Measurements from ENCODE around the gene FAM163B. TPM values are rescaled to one million over a fixed set of nuclear protein-coding genes. Genes with fewer than 3 reads are reported as not detected.

FAM163B gene
- total and polyA plus RNA-seq, 2 donors, result 0.27 to 2.0 TPM

GRCh38 chr9:133578524-133579441 lies 30.4 kb downstream of the FAM163B start:
- peaks cover 3 to 42% of the 10 kb centered on the region in 2 donors for H3K27me3 ChIP-seq (ENCODE audit: control insufficient read depth in 2 of 2, insufficient read depth in 1 of 2, low read length in 1 of 2)
- no peak overlapping the region for H3K27ac ChIP-seq (ENCODE audit: low read depth in 1 of 2, low read length in 1 of 2)
- peak in 2 of 9 donors; percentile 41 to 65 for DNase-seq (ENCODE audit: low read depth in 6 of 9, low spot score in 9 of 9)
- H3K36me3 ChIP-seq (ENCODE audit: control insufficient read depth in 2 of 2, insufficient read depth in 2 of 2, low read length in 1 of 2), result no peaks in the 10 kb centered on the region
- H3K4me3 ChIP-seq (ENCODE audit: low read length in 2 of 2), result no peak overlapping the region
- peaks cover 1 to 4% of the 10 kb centered on the region in 2 donors for H3K9me3 ChIP-seq (ENCODE audit: control insufficient read depth in 2 of 2, insufficient read depth in 1 of 2, low read length in 1 of 2)
- H3K4me1 ChIP-seq (ENCODE audit: control insufficient read depth in 2 of 2, insufficient read depth in 2 of 2, low read length in 2 of 2), result peaks cover 26 to 85% of the 10 kb centered on the region in 2 donors
- WGBS, result 25% methylated on average over 41 of the region's 41 CpGs

- WGBS, result 74% methylated on average over 3 of the region's 3 CpGs
- no peak overlapping the region for H3K27ac ChIP-seq (ENCODE audit: low read depth in 1 of 2, low read length in 1 of 2)
- H3K9me3 ChIP-seq (ENCODE audit: control insufficient read depth in 2 of 2, insufficient read depth in 1 of 2, low read length in 1 of 2), result peaks cover 1 to 4% of the 10 kb centered on the region in 2 donors
- H3K4me3 ChIP-seq (ENCODE audit: low read length in 2 of 2), result no peak overlapping the region
- no peak for DNase-seq (ENCODE audit: low read depth in 6 of 9, low spot score in 9 of 9)
- H3K4me1 ChIP-seq (ENCODE audit: control insufficient read depth in 2 of 2, insufficient read depth in 2 of 2, low read length in 2 of 2), result peaks cover 18 to 83% of the 10 kb centered on the region in 2 donors
- peaks cover 3 to 40% of the 10 kb centered on the region in 2 donors for H3K27me3 ChIP-seq (ENCODE audit: control insufficient read depth in 2 of 2, insufficient read depth in 1 of 2, low read length in 1 of 2)
- H3K36me3 ChIP-seq (ENCODE audit: control insufficient read depth in 2 of 2, insufficient read depth in 2 of 2, low read length in 1 of 2), result no peaks in the 10 kb centered on the region
These were observed 31.5 kb downstream of the FAM163B start for GRCh38 chr9:133577737-133578112.

- no peak overlapping the region for H3K4me3 ChIP-seq (ENCODE audit: low read length in 2 of 2)
- peaks cover 1 to 4% of the 10 kb centered on the region in 2 donors for H3K9me3 ChIP-seq (ENCODE audit: control insufficient read depth in 2 of 2, insufficient read depth in 1 of 2, low read length in 1 of 2)
- H3K27me3 ChIP-seq (ENCODE audit: control insufficient read depth in 2 of 2, insufficient read depth in 1 of 2, low read length in 1 of 2), result peaks cover 3 to 40% of the 10 kb centered on the region in 2 donors
- no peak overlapping the region for H3K27ac ChIP-seq (ENCODE audit: low read depth in 1 of 2, low read length in 1 of 2)
- H3K4me1 ChIP-seq (ENCODE audit: control insufficient read depth in 2 of 2, insufficient read depth in 2 of 2, low read length in 2 of 2), result peaks cover 18 to 83% of the 10 kb centered on the region in 2 donors
- no peak for DNase-seq (ENCODE audit: low read depth in 6 of 9, low spot score in 9 of 9)
- 66% methylated on average over 34 of the region's 34 CpGs for WGBS
- H3K36me3 ChIP-seq (ENCODE audit: control insufficient read depth in 2 of 2, insufficient read depth in 2 of 2, low read length in 1 of 2), result no peaks in the 10 kb centered on the region
These were observed 32.1 kb downstream of the FAM163B start for GRCh38 chr9:133576875-133577736.

- 71% methylated on average over 23 of the region's 23 CpGs for WGBS
- no peaks in the 10 kb centered on the region for H3K36me3 ChIP-seq (ENCODE audit: control insufficient read depth in 2 of 2, insufficient read depth in 2 of 2, low read length in 1 of 2)
- H3K27me3 ChIP-seq (ENCODE audit: control insufficient read depth in 2 of 2, insufficient read depth in 1 of 2, low read length in 1 of 2), result peaks cover 3 to 41% of the 10 kb centered on the region in 2 donors
- H3K4me3 ChIP-seq (ENCODE audit: low read length in 2 of 2), result no peak overlapping the region
- H3K27ac ChIP-seq (ENCODE audit: low read depth in 1 of 2, low read length in 1 of 2), result no peak overlapping the region
- peak in 1 of 9 donors; percentile 47 for DNase-seq (ENCODE audit: low read depth in 6 of 9, low spot score in 9 of 9)
- H3K4me1 ChIP-seq (ENCODE audit: control insufficient read depth in 2 of 2, insufficient read depth in 2 of 2, low read length in 2 of 2), result peaks cover 23 to 81% of the 10 kb centered on the region in 2 donors
- H3K9me3 ChIP-seq (ENCODE audit: control insufficient read depth in 2 of 2, insufficient read depth in 1 of 2, low read length in 1 of 2), result peaks cover 0 to 4% of the 10 kb centered on the region in 2 donors
These were observed 32.9 kb downstream of the FAM163B start for GRCh38 chr9:133576031-133576874.

- DNase-seq (ENCODE audit: low read depth in 6 of 9, low spot score in 9 of 9), result no peak
- H3K27me3 ChIP-seq (ENCODE audit: control insufficient read depth in 2 of 2, insufficient read depth in 1 of 2, low read length in 1 of 2), result peaks cover 3 to 48% of the 10 kb centered on the region in 2 donors
- no peak overlapping the region for H3K27ac ChIP-seq (ENCODE audit: low read depth in 1 of 2, low read length in 1 of 2)
These were observed 33.8 kb downstream of the FAM163B start for GRCh38 chr9:133575186-133576030.

GRCh38 chr9:133574771-133575170 lies 34.4 kb downstream of the FAM163B start:
- no peak for DNase-seq (ENCODE audit: low read depth in 6 of 9, low spot score in 9 of 9)
- H3K4me1 ChIP-seq (ENCODE audit: control insufficient read depth in 2 of 2, insufficient read depth in 2 of 2, low read length in 2 of 2), result peaks cover 19 to 81% of the 10 kb centered on the region in 2 donors
- H3K27me3 ChIP-seq (ENCODE audit: control insufficient read depth in 2 of 2, insufficient read depth in 1 of 2, low read length in 1 of 2), result peaks cover 3 to 55% of the 10 kb centered on the region in 2 donors
- no peaks in the 10 kb centered on the region for H3K36me3 ChIP-seq (ENCODE audit: control insufficient read depth in 2 of 2, insufficient read depth in 2 of 2, low read length in 1 of 2)
- H3K27ac ChIP-seq (ENCODE audit: low read depth in 1 of 2, low read length in 1 of 2), result no peak overlapping the region
- 84% methylated on average over 17 of the region's 17 CpGs for WGBS
- no peak overlapping the region for H3K4me3 ChIP-seq (ENCODE audit: low read length in 2 of 2)
- peaks cover 0 to 4% of the 10 kb centered on the region in 2 donors for H3K9me3 ChIP-seq (ENCODE audit: control insufficient read depth in 2 of 2, insufficient read depth in 1 of 2, low read length in 1 of 2)

More at GRCh38 chr9:133575186-133576030, 33.8 kb downstream of the FAM163B start:
- Histone ChIP-seq H3K4me3 (ENCODE audit: low read length in 2 of 2) (no peak overlapping the region), H3K9me3 (ENCODE audit: control insufficient read depth in 2 of 2, insufficient read depth in 1 of 2, low read length in 1 of 2) (peaks cover 0 to 4% of the 10 kb centered on the region in 2 donors), H3K36me3 (ENCODE audit: control insufficient read depth in 2 of 2, insufficient read depth in 2 of 2, low read length in 1 of 2) (no peaks in the 10 kb centered on the region), H3K4me1 (ENCODE audit: control insufficient read depth in 2 of 2, insufficient read depth in 2 of 2, low read length in 2 of 2) (peaks cover 25 to 81% of the 10 kb centered on the region in 2 donors)
- 83% methylated on average over 32 of the region's 32 CpGs for WGBS

GRCh38 chr9:133573791-133574515 lies 35.2 kb downstream of the FAM163B start:
- Histone ChIP-seq H3K36me3 (ENCODE audit: control insufficient read depth in 2 of 2, insufficient read depth in 2 of 2, low read length in 1 of 2) (no peaks in the 10 kb centered on the region), H3K4me3 (ENCODE audit: low read length in 2 of 2) (no peak overlapping the region), H3K4me1 (ENCODE audit: control insufficient read depth in 2 of 2, insufficient read depth in 2 of 2, low read length in 2 of 2) (peaks cover 11 to 72% of the 10 kb centered on the region in 2 donors), H3K9me3 (ENCODE audit: control insufficient read depth in 2 of 2, insufficient read depth in 1 of 2, low read length in 1 of 2) (no peaks in the 10 kb centered on the region), H3K27me3 (ENCODE audit: control insufficient read depth in 2 of 2, insufficient read depth in 1 of 2, low read length in 1 of 2) (peaks cover 3 to 56% of the 10 kb centered on the region in 2 donors), H3K27ac (ENCODE audit: low read depth in 1 of 2, low read length in 1 of 2) (no peak overlapping the region)
- DNase-seq (ENCODE audit: low read depth in 6 of 9, low spot score in 9 of 9), result no peak
- 95% methylated on average over 21 of the region's 21 CpGs for WGBS
